IPS DF 4.7 (cell line): ENCODE data around the gene POP4.
"Not testable (repeated sequence)": the region's sequence is repeated elsewhere in the genome, so short reads cannot be mapped to it uniquely, and the experiment has no call there.

ENCODE experiments used
- DNase-seq: peaks from one replicate; pipeline ENCODE4 v3.0.0-alpha.2; 2013; ENCODE audit warnings: low spot score; ENCODE audit errors: extremely low read depth

POP4 gene

GRCh38 chr19:29610574-29611271 lies 4.6 kb downstream of the POP4 start:
- peak; percentile 83 for DNase-seq

DNA sequence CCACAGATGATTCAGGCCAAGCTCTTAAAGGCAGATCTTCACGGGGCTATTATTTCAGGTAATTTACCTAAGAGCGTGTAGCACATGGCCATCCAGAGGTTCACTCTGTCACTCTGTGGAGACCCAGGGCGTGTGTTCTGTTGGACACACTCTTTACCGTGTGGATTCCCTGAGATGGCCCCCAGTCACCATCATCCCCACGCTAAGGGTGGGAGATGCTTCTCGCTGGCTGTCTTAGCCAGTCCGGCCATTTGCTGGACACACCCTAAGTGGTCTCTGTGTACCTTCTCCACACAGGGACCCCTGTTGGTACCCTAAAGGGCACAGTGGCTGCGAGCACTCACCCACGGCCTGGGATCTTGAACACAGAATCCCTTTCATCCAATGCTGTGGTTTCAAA lies 6.0 kb downstream of the POP4 start:
- no peak for DNase-seq

DNA sequence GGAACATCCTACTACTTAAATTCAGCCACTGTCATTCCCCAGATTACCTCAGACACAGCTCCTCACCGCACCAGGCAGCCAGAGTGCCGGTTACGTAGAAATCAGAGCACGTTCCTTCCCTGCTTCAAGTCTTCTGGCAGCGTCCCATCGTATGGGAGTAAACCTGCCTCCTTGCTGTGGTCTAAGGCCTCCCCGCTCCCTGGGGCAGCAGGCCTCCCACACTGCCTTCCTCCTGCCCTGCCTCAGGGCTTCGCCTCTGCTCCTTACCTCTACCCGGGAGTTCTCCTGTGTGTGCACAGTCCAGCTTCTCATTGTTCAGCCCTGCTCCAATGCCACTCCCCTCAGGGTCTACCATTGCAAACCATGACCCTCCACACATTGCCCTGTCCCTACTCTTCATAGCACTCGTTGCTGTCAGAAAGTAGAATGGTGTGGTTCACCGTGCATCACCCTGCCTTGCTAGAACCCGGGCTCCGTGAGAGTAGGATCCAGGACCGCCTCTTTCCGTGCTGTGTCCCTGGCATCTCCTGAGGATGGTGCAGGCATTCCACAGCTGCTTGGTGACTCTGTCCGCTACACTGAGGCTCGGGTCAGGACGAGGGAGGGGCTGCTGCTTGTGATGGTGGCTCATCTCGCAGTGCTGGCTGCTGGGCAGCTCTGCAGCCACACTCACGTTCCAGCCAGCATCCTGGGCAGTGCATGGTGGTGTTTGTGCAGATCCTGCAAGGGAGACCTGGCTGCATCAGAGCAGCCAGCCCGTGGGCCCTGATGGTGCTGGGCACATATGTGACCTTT lies 6.9 kb downstream of the POP4 start:
- DNase-seq: no peak

DNA sequence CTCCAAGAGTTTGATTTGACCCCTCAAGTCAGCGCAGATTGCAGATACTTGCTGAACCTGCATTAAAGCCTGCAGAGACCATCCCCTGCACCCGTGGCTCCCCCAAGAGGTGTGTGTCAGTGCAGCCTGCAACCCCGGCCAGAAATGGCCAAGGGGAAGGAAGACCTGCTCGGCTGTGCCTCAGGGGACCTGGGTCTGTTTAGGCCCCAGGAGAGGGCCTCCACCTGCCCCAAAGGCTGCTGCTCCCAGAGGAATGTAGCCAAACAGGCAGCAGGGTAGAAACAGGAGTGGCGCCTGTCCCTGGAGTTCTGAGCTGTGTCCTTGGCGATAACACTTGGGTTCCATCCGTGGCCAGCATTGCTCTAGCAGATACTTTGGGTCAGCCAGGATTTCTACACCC lies 8.0 kb downstream of the POP4 start:
- no peak for DNase-seq

DNA sequence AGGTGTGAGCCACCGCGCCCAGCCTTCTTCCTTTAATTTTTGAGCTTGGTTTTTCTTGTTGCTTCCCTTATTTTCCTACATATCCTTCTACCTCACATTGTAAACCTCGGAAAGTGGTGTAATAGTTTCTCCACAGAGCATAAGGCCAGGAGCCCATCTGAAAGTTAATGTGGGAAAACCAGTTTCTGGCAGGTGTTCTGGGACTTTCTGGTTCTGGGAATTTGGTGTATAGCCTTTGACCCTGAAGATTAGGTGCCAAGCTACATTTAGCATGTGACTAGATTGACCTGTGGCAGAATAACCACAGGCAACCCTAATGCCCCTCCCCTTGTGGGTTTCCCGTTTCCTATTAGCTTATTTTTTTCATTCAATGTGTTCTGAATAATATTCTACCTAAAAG lies 8.7 kb downstream of the POP4 start:
- DNase-seq: no peak

DNA sequence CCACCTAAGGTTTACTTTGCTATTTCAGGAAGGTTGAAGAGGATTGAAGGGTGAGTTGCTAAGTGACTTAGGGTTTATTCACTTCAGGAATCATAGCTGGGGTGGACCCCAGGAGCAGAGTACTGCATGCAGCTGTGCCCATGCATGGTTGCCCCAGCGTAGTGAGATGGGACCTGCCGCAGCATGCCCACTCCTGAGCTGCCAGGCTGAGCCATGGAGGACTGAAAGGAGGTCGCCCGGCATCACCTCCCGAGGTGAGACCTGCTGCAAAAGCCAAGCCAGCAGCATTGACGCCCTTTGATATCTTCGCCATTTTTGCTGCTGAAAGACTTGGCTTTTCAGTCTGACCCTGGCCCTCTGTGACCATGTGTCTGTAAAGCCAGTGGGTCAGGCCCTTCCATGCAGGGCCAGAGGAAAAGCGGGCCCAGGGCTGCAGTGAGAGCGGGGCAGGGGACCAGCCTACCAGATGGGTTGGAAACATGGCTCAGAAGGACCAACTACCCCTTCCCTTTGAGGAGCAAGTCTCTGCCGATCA lies 9.9 kb downstream of the POP4 start:
- DNase-seq: no peak

GRCh38 chr19:29616541-29616940 lies 10.5 kb downstream of the POP4 start:
- no peak for DNase-seq

DNA sequence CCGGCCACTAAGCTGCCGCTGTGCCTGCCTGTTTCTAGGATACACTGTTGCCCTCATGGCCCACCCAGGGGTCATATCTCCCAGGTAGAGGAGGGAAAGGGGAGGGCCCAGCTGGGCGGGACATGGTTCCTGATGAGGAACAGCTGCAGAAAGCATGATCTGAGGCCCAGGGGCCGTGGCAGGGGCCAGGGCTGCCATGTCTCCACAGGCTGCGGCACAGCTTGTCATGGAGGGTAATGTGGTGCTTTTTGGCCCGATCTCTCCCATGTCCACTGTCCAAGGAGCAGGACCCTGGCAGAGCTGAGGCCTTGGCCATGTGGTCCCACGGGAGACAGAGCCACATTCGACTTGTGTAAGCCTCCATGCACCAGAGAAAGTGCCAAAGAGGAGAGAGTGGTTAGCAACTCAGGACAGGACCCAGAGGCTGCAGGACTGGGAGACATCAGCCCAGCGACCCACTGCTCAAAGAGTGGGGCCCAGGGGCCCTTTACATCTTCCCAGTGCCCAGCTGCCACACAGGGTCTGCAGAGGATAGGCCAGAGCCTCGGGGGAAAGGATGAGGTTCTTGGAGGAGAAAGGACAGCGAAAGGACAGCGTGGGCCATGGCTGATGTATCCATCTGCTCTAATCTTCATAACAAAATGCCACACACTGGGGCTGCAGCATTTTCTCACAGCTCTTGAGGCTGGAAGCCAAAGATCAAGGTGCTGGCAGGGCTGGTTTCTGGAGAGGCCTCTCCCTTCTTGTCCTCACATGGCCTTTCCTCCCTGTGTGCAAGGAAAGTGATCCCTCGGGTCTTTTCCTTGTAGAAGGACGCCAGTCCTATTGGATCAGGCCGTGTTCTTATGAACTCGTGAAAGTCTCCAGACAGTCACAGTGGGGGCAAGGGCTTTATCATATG lies 11.5 kb downstream of the POP4 start:
- DNase-seq: no peak

DNA sequence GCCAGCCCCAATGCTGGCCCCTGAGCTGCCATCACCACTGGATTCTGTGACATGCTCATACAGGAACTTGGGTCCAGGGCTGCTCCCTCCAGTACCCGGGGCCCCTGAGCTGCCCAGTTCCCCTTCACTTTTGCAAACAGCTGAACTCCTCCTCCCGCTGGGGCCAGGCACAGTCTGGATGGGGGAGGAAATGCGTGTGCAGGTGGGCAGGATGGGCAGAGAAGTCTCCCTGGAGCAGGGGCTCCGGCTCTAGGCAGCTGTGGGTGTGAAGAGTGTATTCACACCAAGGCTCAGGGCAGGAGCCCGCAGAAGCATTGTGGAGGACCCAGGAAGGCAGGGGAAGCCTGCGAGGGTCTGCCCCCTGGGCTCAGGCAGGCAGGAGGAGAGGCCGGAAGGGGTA lies 12.4 kb downstream of the POP4 start:
- DNase-seq: no peak

DNA sequence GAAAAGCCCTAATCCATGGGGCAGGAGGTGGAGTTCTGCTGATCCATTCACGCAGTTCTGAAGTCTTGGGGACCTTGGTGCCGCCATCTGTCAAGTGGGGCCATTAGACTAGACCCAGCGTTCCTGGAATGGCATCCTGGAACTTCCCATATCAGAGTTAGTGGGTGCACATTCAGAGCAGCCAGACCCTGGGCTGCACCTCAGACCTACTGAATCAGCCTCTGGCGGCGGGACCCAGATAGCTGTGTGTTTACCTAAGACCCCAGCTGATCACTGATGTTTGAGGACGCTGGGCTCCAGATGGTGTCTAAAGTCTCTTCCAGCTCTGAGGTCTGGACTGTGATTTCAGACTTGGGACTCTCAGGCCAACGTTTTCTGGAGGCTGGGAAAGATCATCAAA lies 12.8 kb downstream of the POP4 start:
- DNase-seq: no peak

DNA sequence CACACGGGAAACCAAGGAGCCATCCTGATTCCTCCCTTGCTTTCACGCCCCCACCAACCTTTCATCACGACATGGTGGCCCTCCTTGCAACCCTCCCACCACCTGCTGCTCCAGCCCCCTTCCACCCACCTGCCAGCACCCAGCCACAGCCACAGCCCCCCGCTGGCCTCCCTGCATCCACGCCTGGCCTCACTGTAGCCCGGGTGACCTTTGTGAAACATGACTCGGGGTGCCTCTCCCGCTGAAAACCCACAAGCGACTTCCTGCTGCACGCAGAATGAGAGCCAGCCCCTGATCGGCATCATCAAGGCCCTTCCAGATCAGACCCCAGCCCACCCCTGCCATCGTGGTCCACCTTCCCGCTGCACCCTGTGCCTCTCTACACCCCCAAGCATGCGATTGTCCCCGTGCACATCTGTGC lies 14.9 kb downstream of the POP4 start:
- DNase-seq: no peak

DNA sequence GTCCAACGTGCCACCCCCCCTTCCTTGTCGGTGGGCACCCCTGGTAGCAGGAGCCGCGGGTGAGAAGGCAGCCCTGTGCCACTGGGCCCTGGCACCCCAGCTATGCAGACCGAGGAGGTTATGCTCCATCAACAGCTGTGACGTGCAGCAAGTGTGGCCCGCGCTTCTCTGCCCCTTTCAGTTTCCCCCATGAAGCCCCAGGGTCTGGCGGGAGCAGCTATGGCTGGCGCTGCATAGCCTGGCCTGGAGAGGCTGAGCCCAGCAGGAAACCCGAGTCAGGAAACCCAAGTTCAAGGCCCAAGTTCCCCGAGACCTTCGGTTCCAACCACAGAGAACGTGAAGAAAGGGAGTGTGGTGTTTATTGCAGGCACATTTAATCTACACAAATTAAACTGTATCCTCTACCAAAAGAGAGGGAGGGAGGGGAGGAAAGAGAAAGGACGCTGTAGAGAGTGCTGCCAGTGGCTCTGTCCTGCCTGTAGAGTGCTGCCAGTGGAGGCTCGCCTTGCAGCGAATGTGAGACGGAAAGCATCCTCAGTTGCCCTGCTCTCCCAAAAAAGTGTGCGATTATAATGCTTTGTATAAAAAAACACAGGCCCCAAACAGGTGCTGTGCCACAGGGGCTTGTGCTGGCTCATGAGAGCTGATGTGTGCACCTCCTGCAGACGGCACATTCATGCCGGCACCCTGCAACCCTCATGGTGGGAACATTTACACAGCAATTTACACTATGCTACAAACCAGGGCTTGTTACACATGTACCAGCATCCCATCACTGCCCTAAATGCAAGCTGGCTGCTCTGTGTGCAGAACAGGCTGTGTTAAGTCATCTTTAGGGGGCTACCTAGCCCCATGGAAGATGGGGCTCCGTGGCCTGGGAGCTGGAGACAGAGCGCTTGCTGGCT lies 16.3 kb downstream of the POP4 start:
- DNase-seq: no peak

GRCh38 chr19:29623726-29624488 lies 17.8 kb downstream of the POP4 start:
- no peak for DNase-seq

DNA sequence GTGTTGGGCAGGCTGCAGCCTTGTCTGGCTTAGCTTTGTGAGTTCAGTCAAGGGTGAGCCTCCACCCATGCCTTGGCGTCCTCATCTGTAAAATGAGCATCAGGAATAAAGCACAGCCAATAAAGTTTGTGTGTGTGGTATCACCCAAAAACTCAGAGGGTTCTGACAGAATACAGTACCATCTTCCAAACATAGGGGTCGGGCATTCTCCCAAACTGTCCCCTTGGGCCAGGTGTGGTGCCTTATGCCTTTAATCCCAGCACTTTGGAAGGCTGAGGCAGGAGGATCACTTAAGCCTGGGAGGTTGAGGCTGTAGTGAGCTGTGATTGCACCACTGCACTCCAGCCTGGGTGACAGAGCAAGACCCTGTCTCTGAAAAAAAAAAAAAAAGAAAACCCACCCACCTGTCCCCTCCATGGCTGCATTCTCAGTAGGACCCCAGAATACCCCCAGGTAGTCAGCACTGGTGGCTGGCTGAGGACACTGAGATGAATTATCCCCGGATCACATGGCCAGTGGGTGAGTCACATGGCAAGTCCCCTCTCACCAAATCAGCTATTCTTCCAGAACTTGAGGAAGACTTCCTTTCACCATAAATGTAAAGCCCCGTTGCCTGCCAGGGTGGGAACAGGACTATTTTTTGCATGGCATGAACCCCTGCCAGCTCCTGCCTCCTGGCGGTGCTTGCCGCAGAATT lies 18.6 kb downstream of the POP4 start:
- no peak for DNase-seq

GRCh38 chr19:29625186-29625651 lies 19.1 kb downstream of the POP4 start:
- DNase-seq: no peak

DNA sequence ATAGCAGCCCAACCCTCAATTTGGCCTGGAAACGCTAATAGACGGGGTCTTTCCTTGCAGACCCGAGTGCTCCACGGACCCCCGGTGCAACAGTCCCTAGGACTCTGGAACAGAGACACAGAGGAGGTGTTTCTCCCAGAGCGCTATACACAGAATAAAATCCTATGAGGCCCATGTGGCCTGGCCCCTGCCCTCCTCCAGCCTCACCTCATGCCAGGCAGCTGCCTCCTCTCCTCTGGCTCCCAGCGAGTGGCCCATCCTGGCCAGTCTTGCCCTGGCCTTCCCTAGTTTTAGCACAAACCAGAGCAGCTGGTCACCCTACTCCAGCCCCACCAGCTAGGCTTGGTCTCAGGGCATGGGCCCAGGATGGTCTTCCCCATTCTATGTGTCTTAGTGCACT lies 20.3 kb downstream of the POP4 start:
- DNase-seq: no peak

DNA sequence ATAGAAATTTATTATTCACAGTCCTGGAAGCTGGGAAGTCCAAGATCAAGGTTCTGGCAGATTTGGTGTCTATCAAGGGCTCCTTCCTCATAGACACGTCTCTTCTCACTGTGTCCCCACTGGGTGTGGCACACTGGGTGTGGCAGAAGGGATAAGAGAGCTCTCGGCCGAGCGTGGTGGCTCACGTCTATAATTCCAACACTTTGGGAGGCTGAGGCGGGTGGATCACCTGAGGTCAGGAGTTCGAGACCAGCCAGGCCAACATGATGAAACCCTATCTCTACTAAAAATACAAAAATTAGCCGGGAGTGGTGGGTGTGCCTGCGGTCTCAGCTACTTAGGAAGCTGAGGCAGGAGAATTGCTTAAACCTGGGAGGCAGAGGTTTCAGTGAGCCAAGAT lies 20.7 kb downstream of the POP4 start:
- not testable (repeated sequence) for DNase-seq

DNA sequence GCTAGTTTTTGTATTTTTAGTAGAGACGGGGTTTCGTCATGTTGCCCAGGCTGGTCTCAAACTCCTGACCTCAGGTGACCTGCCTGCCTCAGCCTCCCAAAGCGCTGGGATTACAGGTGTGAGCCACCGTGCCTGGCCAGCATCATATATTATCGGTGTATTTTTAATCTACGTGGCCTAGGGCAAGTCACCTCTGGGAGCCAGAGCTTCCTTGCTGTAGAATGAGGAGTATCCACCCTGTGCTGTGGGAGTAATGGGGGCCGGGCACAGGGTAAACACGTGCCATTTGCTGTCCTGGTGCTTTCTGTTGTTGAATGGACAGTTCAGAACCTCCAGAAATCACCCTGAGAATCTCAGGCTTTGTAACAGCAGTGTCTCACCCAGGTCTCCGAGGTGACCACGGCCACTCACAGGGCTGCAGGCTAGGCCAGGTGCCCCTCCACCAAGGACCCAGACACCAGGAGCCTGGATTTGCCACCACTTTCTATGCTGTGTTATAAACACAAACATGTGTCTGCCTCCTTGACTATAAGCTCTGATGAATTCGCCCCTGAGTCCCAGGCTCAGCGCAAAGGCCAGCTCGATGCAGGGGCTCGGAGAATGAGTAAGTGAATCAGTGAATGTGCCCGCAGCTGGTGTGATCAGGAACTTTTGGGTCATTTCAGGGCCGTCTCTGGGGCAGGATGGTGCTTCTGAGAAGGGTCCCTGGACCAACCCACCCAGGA lies 22.7 kb downstream of the POP4 start:
- no peak for DNase-seq
